Stimulated activated CD4-positive, alpha-beta T cell treated with anti-CD3 and anti-CD28 coated beads, TNF-alpha, amount 100 ng/mL, for 1 hour (primary cell): ENCODE results near the gene C1orf226.
"Not testable (repeated sequence)": the region's sequence is repeated elsewhere in the genome, so short reads cannot be mapped to it uniquely, and the experiment has no call there.

Source experiments
- DNase-seq, 3 donors: peaks; one replicate each; pipeline ENCODE4 v3.0.0-alpha.2; 2020; ENCODE audit warnings: low read depth in 3 of 3, low spot score in 1 of 3

Gene C1orf226

GRCh38 chr1:162404550-162405160 lies 23.1 kb downstream of the C1orf226 start:
- DNase-seq, result no peak

- DNase-seq, result no peak
These were observed 24.3 kb downstream of the C1orf226 start for GRCh38 chr1:162405800-162406199.

- no peak for DNase-seq
These were observed 25.3 kb downstream of the C1orf226 start for GRCh38 chr1:162406811-162407210.

GRCh38 chr1:162407539-162407938 lies 26.0 kb downstream of the C1orf226 start:
- no peak for DNase-seq

DNA sequence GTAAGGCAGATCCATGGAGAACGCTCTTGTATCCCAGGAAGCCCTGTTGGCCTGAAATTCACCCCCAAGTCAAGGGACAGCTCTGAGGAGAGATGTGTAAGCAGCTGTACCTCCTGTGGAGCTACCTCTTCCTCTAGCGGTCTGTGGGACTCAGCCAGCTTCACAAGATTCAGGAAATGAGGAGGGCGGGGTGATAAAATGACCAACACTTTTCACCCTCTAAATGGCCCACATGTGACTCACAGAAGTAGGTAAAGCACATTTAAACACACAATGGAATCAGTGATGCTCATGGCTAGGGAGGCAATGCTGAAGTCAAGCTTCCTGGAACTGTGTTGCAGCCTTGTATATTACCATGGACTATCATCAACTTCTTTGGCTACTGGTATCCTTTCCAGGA lies 30.5 kb downstream of the C1orf226 start, which contains the start of gene SH2D1B:
Gene SH2D1B (minus strand): TSS at position 135 of the 400 bp plus-strand sequence. CDS start 120 bp downstream, at position 15.
- DNase-seq, result no peak

GRCh38 chr1:162416215-162416614 lies 34.7 kb downstream of the C1orf226 start:
- DNase-seq, result no peak

DNA sequence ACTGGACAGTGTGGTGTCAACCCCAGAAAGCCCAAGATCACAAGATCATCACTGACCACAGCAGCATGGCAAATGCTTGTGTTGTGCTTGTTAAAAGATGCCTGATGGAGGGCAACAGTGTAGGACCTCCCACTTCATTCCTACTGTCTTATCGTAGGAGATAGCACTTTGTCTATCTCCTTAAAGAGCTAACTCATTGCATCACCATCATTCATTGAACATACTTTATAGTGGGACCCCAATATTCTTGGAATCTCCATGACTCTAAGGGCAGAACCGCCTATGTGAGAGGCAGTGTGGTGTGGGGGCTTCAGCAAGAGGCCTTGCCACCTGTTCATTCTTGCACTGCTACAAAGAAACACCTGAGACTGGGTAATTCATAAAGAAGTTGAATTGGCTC lies 35.4 kb downstream of the C1orf226 start:
- DNase-seq, result no peak

DNA sequence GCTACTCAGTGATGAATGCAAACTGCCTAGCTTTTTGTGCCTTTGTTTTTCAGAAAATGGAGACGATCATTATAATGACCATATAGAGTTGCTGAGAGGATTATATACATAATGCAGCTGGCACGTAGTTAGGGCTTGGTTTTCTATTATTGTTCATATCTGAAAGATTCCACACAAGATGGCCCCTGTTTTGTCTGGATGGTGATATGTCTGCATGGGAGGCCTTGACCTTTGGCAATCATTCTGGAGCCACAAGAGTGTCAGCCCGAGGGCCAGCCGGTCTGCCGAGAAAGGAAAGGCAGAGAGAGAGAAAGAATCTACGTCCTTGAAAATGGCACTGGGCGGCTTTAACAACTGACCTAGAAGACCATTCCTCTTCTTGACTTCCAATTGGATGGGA lies 36.1 kb downstream of the C1orf226 start:
- DNase-seq, result no peak

DNA sequence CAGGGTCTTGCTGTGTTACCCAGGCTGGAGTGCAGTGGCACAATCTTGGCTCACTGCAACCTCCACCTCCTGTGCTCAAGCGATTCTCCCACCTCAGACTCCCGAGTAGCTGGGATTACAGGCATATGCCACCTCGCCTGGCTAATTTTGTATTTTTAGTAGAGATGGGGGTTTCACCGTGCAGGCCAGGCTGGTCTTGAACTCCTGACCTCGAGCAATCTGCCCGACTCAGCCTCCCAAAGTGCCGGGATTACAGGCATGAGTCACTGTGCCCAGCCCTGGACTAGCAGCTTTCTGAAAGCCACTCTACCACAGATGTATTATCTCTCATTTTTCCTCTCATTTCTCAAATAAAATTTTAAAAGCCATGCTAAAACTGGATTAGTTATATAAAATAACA lies 37.1 kb downstream of the C1orf226 start:
- DNase-seq, result not testable (repeated sequence)

DNA sequence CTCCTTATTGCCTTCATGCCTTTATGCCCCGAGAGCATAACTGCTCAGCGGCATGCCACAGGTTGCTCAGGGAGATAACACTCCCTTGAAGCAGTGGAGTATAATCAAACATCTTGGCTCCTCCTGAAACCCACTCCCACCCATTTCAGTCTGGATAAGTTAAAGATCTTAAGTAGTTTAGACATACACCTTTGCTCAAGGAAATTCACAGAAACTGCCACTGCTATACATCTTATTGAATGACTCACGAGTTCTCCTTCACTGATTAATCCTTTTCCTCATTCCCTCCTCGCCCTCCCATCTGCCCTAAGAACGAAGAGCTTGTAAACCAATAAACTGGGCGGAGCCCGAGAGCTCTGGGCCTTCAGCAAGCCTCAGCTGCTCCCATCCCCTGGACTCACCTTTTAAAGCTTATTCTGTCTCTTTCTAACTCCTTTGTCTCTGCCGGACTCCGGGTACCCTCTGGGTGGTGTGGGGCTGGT lies 38.0 kb downstream of the C1orf226 start:
- not testable (repeated sequence) for DNase-seq

DNA sequence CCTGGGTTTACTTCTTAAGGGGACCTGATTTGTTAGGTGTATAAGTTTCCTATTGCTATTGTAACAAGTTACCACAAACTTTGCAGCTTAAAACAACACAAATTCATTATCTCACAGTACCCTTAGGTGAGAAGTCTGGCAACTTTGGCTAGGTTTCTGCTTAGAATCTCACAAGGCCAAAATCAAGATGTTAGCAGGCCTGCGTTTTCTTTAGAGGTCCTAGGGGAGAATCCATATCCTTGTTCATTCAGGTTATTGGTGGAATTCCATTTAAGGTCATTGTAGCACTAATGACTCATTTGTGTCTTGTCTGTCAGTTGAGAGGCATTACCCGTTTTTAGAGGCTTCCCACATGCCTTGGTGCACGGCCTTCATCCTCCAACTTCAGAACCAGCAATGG lies 38.6 kb downstream of the C1orf226 start:
- no peak for DNase-seq

DNA sequence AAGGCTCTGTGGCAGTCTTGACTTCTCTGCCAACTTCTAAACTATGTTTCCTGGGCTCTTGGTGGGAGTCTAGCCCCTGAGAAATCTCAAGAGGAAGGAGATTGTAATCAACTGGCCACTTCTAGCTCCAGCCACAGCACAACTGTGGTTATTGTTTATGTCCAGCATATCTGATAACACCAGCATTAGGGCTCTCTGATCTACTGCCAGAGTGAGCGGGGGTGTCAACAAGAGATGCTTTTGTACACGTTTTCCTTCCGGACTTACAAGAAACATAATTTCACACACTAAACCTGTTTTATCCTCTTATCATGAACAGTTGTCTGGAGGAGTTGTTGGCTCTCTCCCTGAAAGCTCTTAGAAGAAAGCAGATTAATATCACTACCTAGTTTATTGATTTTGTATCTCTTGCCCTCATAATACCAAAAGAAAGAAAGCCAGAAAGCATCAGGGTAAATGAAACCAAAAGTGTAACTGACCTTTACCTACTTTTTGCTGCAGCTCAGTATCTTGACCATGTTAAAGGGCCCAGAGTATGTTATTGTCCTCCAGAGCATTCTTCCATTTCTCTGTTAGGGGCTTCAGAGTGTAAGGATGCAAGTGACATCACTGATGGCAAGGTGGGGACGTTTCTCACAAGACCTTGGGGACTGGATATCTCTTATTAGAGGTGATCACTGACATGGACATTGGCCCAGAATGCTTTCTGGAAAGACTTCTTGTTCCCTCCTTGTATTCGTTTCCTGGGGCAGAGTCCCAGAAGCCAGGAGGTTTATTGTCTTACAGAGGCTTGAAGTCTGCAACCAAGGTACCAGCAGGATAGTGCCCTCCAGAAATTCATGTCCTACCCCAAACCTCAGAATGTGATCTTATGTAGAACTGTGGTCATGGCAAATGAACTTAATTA lies 40.0 kb downstream of the C1orf226 start:
- DNase-seq, result no peak

- DNase-seq, result no peak
These were observed 41.3 kb downstream of the C1orf226 start for GRCh38 chr1:162422662-162423375.

GRCh38 chr1:162430583-162430982 lies 49.1 kb downstream of the C1orf226 start:
- no peak for DNase-seq

DNA sequence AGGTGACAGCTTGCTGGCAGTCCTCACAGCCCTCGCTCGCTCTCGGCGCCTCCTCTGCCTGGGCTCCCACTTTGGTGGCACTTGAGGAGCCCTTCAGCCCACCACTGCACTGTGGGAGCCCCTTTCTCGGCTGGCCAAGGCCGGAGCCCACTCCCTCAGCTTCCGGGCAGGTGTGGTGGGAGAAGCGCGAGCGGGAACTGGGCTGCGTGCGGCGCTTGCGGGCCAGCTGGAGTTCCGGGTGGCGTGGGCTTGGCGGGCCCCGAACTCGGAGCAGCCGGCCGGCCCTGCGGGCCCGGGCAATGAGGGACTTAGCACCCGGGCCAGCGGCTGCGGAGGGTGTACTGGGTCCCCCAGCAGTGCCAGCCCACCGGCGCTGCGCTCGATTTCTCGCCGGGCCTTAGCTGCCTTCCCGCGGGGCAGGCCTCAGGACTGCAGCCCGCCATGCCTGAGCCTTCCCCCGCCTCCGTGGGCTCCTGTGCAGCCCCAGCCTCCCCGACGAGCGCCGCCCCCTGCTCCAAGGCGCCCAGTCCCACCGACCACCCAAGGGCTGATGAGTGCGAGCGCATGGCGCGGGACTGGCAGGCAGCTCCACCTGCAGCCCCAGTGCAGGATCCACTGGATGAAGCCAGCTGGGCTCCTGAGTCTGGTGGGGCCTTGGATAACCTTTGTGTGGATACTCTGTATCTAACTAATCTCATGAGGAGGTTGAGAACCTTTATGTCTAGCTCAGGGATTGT lies 51.6 kb downstream of the C1orf226 start:
- not testable (repeated sequence) for DNase-seq
